GM18508 (cell line): Measurements from ENCODE around the gene ANKRD33B.
A peak's percentile ranks its signal among the peaks of the same experiment; 100 is the strongest.

Experiments
- ATAC-seq: cut with Tn5 transposase; IDR thresholded peaks from one replicate; pipeline ENCODE4 v1.9.1; 2021; ENCODE audit warnings: moderate number of reproducible peaks; ENCODE audit not compliant: insufficient read depth, unreplicated experiment

The ANKRD33B gene

DNA sequence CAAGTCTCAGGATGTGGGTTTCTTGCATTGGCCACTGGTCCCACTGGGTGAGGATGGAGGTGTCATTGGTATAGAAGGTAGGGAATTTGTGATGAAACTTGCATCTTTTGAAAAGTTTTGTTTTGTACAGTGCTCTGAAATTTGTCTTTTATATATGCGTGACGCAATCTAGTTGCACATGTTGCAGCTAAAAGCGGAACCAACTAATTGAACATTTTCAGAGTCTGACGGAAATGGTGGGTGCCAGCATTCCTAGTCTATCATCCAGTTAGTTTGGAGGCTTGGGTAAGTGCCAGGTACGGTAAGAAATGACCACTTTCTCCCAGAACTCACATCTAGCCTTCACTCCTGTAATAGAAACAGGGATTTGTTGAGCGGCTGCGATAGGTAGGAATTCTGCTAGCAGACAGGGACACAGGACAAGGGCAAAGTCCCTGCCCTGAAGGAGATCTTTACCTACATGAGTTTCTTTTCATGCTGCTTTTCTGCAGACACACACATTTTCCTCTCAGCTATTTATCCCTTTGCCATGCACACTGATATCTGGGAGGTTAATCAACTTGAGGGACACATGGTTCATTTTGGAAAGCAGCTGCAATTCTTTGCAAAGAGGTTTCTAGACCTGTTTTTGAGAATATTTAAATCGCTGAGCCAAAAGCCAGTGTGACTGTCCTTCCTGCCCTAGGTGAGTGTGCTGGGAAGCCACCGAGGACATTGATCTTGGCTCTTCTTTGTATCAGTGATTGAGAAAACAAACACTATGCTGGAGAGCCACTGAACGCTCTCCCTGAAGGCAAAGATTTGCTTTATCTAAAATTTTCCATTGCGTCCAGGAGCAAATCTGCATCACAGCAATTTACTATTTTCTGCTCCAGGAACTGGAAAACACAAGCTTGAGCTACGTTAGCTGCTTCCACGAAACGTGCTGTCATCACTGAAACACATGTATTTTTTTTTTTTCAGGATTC is 107.5 kb downstream of the ANKRD33B start:
- no peak for ATAC-seq

DNA sequence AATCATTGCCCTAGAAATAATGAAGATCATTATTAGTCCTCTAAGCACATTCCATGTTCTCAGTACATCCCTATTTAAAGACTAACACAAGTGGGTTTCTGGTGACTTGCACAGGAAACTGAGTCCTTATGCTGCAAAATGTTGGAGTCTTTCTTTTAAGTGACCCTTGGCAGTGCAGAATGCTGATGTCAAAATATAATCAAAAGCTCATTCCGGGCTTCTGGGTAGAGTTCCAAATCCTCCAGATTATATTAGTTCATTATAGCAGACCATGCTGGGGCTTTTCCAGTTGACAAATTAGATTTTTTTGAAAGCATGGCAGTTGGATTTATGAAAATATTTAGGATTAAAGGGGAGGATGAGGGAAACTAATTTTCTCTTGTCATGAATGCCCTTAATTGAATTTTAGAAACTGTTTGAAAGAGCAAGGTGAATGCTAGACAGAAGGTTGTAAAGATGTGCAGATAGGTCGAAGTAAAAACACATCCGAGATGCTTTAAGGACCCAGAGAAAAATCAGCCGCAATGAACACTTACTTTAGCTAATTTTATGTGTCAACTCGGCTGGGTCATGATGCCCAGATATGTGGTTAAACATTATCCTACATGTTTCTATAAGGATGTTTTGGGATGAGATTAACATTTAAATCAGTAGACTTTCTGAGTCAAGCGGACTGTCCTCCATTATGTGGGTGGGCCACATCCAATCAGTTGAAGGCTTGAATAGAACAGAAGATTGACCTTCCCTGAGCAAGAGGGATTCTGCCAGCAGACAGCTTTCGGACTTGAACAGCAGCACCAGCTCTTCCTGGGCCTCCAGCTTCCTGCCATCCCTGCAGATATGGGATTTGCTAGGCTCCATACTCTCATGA is 108.5 kb downstream of the ANKRD33B start:
- ATAC-seq, result no peak

DNA sequence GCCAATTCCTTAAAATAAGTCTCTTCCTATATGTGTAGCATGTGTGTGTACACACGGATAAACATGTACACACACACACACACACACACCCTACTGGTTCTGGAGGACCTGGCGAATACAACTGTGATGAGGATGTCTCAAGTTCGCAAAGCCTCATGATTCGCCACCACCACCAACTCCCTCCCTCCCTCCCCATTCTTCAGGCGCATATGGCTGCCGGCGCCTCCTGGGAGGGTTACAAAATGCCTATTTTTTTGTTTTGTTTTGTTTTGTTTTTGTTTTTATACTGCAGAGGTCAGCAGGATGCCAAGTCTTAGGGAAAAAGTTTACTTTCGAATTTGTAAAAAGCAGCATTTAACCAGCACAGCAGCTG is 109.1 kb downstream of the ANKRD33B start:
- no peak for ATAC-seq

DNA sequence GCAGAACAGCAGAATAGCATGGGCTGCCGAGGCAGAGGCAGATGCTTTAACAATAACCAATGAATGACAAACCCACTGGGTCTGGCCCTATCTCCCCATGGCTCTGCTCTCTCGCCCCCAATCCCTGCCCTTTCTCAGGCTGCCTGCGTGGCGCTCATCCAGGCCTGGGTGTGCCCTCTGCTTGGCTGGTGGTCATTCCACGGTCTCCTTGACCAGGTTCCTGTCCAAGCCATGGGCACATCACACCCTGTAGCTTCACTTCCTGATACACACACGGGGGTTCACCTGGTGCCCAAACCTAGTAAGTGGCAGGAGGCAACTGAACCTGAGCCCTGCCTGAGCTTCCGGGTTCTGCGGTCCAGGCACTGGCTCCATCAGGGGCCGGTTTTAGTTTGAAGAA is 109.5 kb downstream of the ANKRD33B start:
- ATAC-seq, result no peak

DNA sequence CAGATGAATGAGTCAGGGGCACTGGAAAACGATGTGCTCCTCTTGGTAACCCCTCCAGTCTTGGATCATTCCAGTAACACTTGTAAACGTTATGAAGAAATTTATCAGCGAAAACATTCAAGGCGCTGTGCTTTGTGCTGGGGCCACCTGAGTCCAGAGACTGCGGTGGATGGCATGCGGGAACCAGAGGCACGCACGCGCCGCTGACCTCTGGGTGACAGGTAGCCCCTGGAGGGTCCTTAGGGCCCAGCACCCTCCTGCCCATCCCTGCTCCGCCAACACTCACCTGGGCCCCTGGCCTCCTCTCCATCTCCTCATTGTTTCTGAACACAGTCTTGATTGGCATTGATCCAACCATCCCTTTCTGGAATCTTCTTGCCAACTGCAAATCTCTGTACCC is 110.2 kb downstream of the ANKRD33B start:
- no peak for ATAC-seq

DNA sequence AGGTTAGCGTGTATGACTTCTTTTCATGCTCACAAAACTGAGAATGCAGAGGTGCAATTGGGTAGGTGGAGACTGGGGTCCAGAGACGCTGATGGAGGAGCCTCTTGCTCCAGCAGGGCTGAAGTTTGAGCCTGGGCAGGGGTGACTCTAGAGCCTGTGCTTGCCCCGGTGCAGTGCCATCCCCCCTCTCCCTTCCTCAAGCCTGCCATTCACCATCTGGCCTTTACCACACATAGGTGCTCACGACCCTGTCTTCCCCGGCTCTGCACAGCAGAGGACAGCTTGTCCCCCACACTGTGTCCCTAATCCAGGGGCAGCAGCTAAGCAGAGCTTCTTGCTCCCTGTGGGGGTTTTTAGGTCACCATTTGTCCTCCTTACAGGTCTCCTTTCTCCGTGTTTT is 110.7 kb downstream of the ANKRD33B start:
- ATAC-seq, result no peak

DNA sequence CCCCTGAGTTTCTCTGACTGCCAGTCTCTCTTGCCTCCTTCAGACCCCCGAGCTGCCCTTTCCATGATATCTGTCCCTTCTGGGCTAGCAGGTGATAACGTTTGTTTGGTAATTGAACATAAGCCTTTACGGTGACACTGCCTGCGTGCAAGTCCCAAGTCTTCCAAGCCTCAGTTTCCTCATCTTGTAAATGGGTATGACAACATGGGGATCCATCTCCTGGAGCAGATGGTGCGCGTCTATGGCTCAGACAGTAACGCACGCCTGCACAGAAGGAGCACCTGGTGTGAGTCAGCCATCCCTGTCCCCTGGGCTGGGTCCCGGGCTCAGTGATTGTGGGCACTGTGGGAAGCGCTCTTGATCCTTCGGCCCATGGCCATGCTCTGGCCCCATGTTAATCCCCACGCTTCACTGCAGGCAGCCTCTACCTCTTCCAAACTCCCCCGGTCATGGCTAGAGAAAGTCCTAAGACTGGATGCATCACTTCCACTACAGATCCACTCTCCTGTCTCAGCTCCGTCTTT is 111.4 kb downstream of the ANKRD33B start:
- no peak for ATAC-seq

DNA sequence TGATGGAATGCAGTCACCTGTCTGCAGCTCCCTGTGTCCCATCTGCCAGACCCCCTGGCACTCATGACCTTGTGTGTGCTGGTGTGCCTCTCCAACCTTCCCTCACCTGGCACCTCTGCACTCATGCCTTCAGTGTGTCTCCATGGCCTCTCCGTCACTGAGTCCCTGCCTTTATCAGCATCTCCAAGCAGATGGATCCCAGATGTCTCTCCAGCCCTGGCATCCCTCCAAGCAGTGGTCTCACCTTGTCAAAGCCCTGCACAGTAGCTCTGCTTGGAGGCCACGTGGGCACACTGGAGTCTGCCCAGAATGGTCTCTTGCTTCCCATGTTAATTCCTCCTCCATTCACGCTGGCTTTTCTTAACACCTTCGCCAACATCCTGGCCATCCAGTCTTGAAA is 112.4 kb downstream of the ANKRD33B start:
- no peak for ATAC-seq

DNA sequence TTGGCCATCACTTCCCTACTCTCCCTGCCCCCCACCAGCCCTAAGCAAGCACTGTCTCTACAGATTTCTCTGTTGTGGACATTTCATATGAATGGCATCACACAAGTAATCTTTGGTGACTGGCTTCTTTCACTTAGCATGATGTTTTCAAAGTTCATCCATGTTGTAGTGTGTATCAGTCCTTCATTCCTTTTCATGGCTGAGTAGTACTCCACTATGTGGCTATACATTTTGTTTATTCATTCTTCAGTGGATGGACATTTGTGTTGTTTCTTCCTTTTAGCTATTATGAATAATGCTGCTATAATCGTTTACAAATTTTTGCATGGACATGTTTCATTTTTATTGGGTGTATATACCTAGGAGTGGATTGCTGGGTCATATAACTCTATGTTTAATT is 113.1 kb downstream of the ANKRD33B start:
- no peak for ATAC-seq

DNA sequence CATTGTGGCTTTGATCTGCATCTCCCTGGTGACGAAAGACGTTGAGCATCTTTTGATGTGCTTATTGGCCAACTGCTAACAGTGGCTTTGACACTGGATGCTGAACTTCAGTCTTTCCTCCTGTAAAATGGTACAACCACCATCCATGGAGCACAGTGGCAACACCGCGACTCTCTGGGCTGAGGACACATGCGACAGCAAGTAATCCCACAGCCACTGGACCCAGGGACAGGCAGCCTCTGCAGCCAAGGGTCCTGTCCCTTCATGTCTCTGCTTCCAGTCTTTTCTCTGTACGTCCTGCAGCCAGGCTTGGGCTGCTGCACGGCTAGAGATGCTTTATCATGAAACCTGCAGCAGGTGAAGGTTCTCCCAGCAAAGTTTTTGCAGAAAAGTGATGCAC is 113.7 kb downstream of the ANKRD33B start:
- no peak for ATAC-seq

DNA sequence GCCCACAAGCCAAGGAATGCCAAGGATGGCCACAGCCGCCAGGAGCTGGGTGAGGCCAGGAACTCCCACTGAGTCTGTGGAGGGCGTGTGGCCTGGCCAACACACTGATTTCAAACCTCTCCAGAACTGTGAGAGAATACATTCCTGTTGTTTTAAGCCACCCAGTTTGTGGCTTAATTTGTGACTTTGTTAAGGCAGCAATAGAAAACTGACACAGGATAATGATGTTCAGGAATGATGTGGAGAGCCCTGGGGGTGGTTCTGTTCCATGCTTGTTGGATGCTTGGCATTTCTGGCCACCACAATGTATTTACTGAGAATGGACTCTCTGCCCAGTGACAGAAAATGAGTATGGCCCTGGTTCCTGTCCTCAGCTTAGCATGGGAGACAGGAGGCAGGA is 114.4 kb downstream of the ANKRD33B start:
- no peak for ATAC-seq

DNA sequence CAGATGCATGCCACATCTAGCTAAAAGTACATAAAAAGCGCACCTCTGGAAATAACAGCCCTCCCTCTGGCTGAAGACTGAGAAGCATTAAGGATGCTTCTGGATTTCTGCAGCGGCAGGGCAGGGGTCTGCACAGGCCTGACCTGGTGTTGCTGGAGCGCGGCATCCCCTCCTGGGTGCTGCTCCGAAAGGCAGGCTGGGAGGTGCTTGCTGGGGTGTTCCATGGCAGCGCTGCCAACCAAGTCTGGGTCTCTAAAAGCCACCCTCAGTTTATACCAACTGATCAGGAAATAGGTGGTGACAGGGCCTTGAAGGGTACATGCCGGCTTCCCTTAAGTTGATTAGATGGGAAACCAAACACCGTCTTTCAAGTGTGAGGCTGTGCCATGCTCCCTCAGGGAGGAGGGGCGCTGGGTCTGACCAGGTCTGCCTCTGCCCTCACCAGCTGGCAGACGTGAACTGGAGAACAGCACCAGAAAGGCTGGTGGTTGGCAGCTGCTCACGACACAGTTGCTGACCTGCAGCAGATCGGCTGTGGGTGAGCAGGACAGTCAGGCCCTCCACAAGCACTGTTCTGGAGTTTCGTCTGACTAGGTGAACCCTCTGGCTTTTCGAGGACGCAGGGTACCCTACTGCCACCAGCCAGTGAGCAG is 115.6 kb downstream of the ANKRD33B start:
- no peak for ATAC-seq

DNA sequence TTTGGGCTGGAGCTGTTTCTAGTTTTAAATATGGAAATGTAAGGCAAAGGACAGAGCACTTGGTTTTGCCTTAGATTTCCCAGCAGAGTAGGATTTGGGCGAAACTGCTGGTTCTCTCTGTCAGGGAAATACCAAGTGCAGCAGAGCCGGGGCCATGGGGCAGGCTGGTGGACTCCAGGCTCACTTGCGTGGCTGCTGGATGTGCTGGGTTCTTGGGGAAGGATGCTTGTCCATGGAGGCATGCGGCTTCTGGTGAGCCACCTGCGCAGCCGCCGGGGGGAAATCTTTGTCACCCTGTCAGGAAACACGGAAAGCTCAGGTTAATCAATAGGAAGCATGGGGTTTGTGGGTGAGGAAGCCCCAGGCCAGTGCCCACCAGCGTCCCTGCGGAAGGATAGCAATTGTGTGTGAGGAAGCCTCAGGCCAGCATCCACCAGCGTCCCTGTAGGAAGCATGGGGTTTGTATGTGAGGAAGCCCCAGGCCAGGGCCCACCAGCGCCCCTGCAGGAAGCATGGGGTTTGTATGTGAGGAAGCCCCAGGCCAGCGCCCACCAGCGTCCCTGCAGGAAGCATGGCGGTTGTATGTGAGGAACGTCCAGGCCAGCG is 117.1 kb downstream of the ANKRD33B start:
- ATAC-seq, result no peak

DNA sequence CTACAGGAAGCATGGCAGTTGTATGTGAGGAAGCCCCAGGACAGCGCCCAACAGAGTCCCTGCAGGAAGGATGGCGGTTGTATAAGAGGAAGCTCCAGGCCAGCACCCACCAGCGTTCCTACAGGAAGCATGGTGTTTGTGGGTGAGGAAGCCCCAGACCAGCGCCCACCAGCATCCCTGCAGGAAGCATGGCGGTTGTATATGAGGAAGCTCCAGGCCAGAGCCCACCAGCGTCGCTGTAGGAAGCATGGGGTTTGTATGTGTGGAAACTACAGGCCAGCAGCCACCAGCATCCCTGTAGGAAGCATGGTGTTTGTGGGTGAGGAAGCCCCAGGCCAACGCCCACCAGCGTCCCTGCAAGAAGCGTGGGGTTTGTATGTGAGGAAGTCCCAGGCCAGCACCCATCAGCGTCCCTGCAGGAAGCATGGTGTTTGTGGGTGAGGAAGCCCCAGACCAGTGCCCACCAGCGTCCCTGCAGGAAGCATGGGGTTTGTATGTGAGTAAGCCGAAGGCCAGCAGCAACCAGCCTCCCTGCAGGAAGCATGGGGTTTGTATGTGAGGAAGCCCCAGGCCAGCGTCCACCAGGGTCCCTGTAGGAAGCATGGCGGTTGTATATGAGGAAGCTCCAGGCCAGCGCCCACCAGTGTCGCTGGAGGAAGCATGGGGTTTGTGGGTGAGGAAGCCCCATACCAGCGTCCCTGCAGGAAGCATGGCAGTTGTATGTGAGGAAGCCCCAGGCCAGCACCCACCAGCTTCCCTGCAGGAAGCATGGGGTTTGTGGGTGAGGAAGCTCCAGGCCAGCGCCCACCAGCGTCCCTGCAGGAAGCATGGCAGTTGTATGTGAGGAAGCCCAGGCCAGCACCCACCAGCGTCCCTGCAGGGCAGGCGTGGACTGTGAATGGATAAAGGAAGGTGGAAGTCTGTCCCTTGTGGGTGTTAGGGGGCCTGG is 118.1 kb downstream of the ANKRD33B start:
- no peak for ATAC-seq

DNA sequence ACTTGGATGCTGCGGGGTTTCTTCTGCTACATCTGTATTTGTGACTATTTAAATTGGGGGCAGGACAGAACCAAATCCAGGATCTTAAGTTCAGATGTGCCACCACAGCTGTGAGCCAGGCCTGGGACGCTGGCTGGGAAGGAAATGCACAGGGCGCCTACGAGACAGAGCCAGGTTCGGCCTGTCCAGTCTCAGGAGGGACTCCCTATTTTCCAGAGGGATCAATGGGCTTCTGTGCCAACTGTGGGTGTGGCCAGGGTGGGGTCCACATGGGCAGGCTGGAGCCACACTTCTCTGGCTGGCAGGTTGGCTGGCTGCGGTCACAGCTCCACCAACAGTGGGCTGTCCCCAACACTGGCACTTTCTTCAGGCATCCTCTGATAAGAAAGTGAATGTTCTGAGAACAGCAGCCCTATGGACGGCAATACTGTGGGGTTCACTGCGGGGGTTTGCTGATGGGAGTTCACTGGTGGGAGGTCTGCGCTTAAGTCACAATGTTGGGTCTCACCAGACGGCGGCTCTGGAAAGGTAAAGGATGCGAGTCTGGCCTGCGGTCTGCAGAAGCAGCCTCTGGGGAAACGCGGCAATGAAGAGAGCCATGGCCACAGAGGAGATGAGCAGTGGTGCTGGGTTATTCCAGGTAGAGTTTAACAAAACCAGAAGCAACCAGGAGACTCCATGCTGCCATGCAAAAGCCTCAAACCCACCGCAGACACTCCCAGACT is 119.1 kb downstream of the ANKRD33B start:
- no peak for ATAC-seq

DNA sequence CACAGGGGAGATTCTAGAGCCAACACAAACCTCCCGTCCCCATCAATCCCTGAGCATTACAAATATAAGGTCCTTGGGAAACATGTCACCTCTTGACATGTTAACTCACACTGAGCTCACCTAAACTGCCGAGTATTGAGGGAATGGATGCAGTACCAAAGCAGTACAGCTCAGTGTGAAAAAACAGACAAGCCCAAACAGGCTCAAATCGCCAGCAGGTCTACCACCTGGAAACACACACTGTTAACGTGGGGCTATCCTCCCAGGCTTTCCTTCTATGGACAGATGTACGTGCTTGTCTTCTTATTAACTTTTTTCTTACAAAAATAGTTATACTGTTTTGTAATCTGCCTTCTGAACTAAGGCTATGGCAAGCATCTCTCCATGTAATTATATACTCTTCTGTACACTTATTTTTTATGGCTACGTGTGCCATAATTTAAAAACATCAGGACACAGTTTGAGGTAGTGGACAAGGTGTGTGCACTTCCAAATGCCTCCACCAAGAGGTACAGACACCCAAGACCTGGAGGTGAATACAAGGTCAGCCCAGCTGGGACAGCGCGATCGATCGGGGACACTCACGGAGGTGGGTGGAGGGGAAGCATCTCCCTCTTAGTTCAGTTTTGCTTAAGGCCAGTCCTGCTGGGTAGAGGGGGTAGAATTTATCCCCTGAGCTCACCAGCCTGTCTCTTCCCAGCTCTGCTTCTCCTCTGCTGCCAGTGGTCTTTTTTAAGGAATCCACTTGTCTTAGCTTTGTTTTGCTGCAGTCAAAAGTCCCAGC is 120.6 kb downstream of the ANKRD33B start:
- ATAC-seq, result peak; percentile 49

DNA sequence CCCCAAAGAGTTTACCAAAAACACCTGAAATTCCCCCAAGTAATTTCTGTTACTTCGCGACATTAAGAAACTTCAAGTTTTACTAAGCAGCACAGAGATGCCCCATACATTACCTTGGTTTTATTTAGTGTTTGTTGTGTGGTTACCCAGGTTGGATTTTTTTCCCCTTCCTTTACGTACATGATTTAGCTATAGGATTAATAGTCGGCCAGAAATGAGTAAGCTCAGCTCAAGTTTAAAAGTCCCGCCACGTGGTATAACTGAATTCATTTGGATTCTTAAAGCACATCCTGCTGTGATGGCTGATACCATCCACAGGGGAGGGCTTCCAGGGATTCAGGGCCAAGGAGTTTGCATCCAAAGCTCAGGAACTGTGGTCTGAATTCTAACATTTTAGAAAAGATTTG is 121.2 kb downstream of the ANKRD33B start:
- peak; percentile 82 for ATAC-seq

DNA sequence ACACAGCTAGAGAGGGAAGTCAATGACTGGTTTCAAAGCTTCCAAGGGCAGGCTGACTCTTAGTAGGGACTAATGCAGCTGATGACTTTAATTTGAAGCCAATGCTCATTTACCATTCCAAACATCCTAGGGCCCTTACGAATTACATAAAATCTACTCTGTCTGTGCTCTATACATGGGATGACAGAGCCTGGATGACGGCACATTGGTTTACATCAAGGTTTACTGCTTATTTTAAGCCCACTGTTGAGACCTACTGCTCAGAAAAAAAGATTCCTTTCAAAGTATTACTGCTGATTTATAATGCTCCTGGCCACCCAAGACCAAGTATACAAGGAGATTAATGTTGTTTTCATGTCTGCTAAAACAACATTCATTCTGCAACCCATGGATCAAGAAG is 123.0 kb downstream of the ANKRD33B start:
- ATAC-seq, result no peak
